A549 (cell line): ENCODE results near the gene LINC00305. TPM values are rescaled to one million over a fixed set of nuclear protein-coding genes. Genes with fewer than 3 reads are reported as not detected.

Experiments used
- ATAC-seq, 2 experiments: fragments of 200-7000 bp in 1 of 2; fragments of >200 bp in 1 of 2; cut with Nextera tagmentation in 1 of 2; cut with Tn5 transposase in 1 of 2; 3 replicates each; pipeline versions ENCODE4 v1.8.0 to v1.9.1; 2018 to 2020; ENCODE audit warnings: mild to moderate bottlenecking in 1 of 2, moderate library complexity in 1 of 2
- CTCF ChIA-PET: fragments of 300-600 bp; sonication (Branson Sonifier 250); formaldehyde crosslinking; extraction: SDS; loops from one replicate; lab custom pipeline; 2021; ENCODE audit warnings: antibody characterized with exemption, inconsistent platforms; lab: Yijun Ruan, JAX
- POLR2A ChIA-PET: fragments of 350-600 bp; formaldehyde crosslinking; extraction: SDS; loops from one replicate; lab custom pipeline; 2021; ENCODE audit warnings: antibody characterized with exemption, inconsistent platforms; lab: Yijun Ruan, JAX
- DNase-seq, 2 experiments: peaks; one replicate each; pipeline versions ENCODE4 v3.0.0 to v3.0.0-alpha.2; 2011 to 2016; ENCODE audit warnings: low read depth in 1 of 2, low spot score in 1 of 2
- FAIRE-seq: peaks from 2 replicates; lab custom pipeline; 2011; peaks lifted over from hg19 to GRCh38; lab: Jason Lieb, UNC
- H3K27ac ChIP-seq, 2 experiments: fragments of >200 bp; sonication (Bioruptor Twin); formaldehyde crosslinking; 3 replicates each; pipeline ENCODE4 v1.5.1; 2016 to 2017
- H3K4me1 ChIP-seq: fragments of >200 bp; sonication (Bioruptor Twin); formaldehyde crosslinking; 3 replicates; pipeline ENCODE4 v1.6.1; 2016
- H3K4me2 ChIP-seq: fragments of >200 bp; sonication (Bioruptor Twin); formaldehyde crosslinking; 3 replicates; pipeline ENCODE4 v1.6.1; 2016
- H3K4me3 ChIP-seq: fragments of >200 bp; sonication (Bioruptor Twin); formaldehyde crosslinking; 3 replicates; pipeline ENCODE4 v1.5.1; 2016
- H3K9me3 ChIP-seq: fragments of >200 bp; sonication (Bioruptor Twin); formaldehyde crosslinking; 3 replicates; pipeline ENCODE4 v1.6.1; 2016
- CBX8 ChIP-seq: fragments of 200-600 bp; sonication (generic); IDR thresholded peaks from 2 replicates; pipeline ENCODE4 v1.6.1; 2016
- CEBPB ChIP-seq, 2 experiments: fragments of >200 bp in 1 of 2; sonication (Bioruptor Twin) in 1 of 2; formaldehyde crosslinking in 1 of 2; IDR thresholded peaks; 2 replicates each; pipeline ENCODE4 v1.6.1; 2012 to 2016
- CHD2 ChIP-seq: fragments of 150-350 bp; IDR thresholded peaks from 2 replicates; pipeline ENCODE4 v1.6.1; 2014; ENCODE audit warnings: low read length; ENCODE audit not compliant: partially characterized antibody
- CHD4 ChIP-seq: fragments of 200-600 bp; sonication (generic); IDR thresholded peaks from 2 replicates; pipeline ENCODE4 v1.6.1; 2016; ENCODE audit warnings: antibody characterized with exemption, mild to moderate bottlenecking, borderline replicate concordance
- CTCF ChIP-seq: fragments of >200 bp; sonication (Bioruptor Twin); formaldehyde crosslinking; IDR thresholded peaks from 3 replicates; pipeline ENCODE4 v1.5.1; 2016
- EHF ChIP-seq: fragments of 250-450 bp; sonication (Bioruptor Pico); IDR thresholded peaks from 2 replicates; pipeline ENCODE4 v1.5.0; 2020; ENCODE audit warnings: mild to moderate bottlenecking
- EP300 ChIP-seq, 2 experiments: fragments of >200 bp; sonication (Bioruptor Twin); formaldehyde crosslinking; IDR thresholded peaks; 2 replicates in 1 of 2; 3 replicates in 1 of 2; pipeline ENCODE4 v1.6.1; 2016 to 2017
- FOSB ChIP-seq: fragments of 250-450 bp; sonication (Bioruptor Pico); IDR thresholded peaks from 2 replicates; pipeline ENCODE4 v1.5.0; 2020; ENCODE audit warnings: mild to moderate bottlenecking, moderate library complexity
- FOSL2 ChIP-seq, 2 experiments: fragments of 450-650 bp in 1 of 2; fragments of >200 bp in 1 of 2; sonication (Bioruptor Twin) in 1 of 2; formaldehyde crosslinking; IDR thresholded peaks; 2 replicates each; pipeline versions ENCODE4 v1.5.0 to v1.6.1; 2016 to 2020; ENCODE audit warnings: mild to moderate bottlenecking in 1 of 2, moderate library complexity in 1 of 2
- HES2 ChIP-seq: fragments of >200 bp; sonication (Bioruptor Twin); formaldehyde crosslinking; IDR thresholded peaks from 2 replicates; pipeline ENCODE4 v1.6.1; 2016
- HEYL ChIP-seq: fragments of 250-450 bp; sonication (Bioruptor Pico); IDR thresholded peaks from 2 replicates; pipeline ENCODE4 v1.8.0; 2021; ENCODE audit warnings: mild to moderate bottlenecking, moderate library complexity
- HOXB13 ChIP-seq: fragments of 250-450 bp; sonication (Bioruptor Pico); IDR thresholded peaks from 2 replicates; pipeline ENCODE4 v1.5.0; 2020; ENCODE audit warnings: low read depth, mild to moderate bottlenecking, moderate library complexity
- JUNB ChIP-seq: fragments of >200 bp; sonication (Bioruptor Twin); formaldehyde crosslinking; IDR thresholded peaks from 2 replicates; pipeline ENCODE4 v1.6.1; 2016
- KDM5A ChIP-seq: fragments of 200-600 bp; sonication (generic); IDR thresholded peaks from 2 replicates; pipeline ENCODE4 v1.6.1; 2016; ENCODE audit warnings: antibody characterized with exemption, mild to moderate bottlenecking
- MAZ ChIP-seq: fragments of 150-350 bp; IDR thresholded peaks from 2 replicates; pipeline ENCODE4 v1.6.1; 2014; ENCODE audit warnings: antibody characterized with exemption, low read depth, low read length, borderline replicate concordance
- NFE2L2 ChIP-seq: fragments of 150-350 bp; conservative IDR thresholded peaks from 2 replicates; pipeline ENCODE4 v1.6.1; 2014; ENCODE audit warnings: low read length
- NR3C1 ChIP-seq: fragments of >200 bp; sonication (Bioruptor Twin); formaldehyde crosslinking; IDR thresholded peaks from 3 replicates; pipeline ENCODE4 v1.6.1; 2017
- PBX3 ChIP-seq: IDR thresholded peaks from 2 replicates; pipeline ENCODE4 v1.6.1; 2012
- POLR2A ChIP-seq: IDR thresholded peaks from 2 replicates; pipeline ENCODE4 v1.6.1; 2012; ENCODE audit warnings: mild to moderate bottlenecking, low read length
- POLR2AphosphoS2 ChIP-seq: conservative IDR thresholded peaks from 2 replicates; pipeline ENCODE4 v1.6.1; 2012; ENCODE audit warnings: low read length, improper control_type of control experiment, inconsistent platforms
- RAD21 ChIP-seq, 2 experiments: fragments of >200 bp in 1 of 2; sonication (Bioruptor Twin) in 1 of 2; formaldehyde crosslinking in 1 of 2; IDR thresholded peaks in 1 of 2; conservative IDR thresholded peaks in 1 of 2; 2 replicates in 1 of 2; 3 replicates in 1 of 2; pipeline ENCODE4 v1.6.1; 2012 to 2018; ENCODE audit warnings: inconsistent platforms in 1 of 2
- RCOR1 ChIP-seq: fragments of 150-350 bp; IDR thresholded peaks from 2 replicates; pipeline ENCODE4 v1.6.1; 2014; ENCODE audit warnings: antibody characterized with exemption, low read length, low read depth
- REST ChIP-seq: fragments of 200-600 bp; sonication (generic); IDR thresholded peaks from 2 replicates; pipeline ENCODE4 v1.6.1; 2016; ENCODE audit warnings: antibody characterized with exemption, mild to moderate bottlenecking, moderate library complexity
- RFX5 ChIP-seq: fragments of 450-650 bp; IDR thresholded peaks from 2 replicates; pipeline ENCODE4 v1.7.1; 2014; ENCODE audit warnings: antibody characterized with exemption, mild to moderate bottlenecking, moderate library complexity
- RNF2 ChIP-seq: fragments of 200-600 bp; sonication (generic); IDR thresholded peaks from 2 replicates; pipeline ENCODE4 v1.6.1; 2016; ENCODE audit warnings: low read depth, mild to moderate bottlenecking, antibody characterized with exemption, moderate library complexity, borderline replicate concordance
- SMC3 ChIP-seq: fragments of >200 bp; sonication (Bioruptor Twin); formaldehyde crosslinking; IDR thresholded peaks from 3 replicates; pipeline ENCODE4 v1.6.1; 2018; ENCODE audit warnings: inconsistent platforms
- SREBF2 ChIP-seq: fragments of 450-650 bp; IDR thresholded peaks from 2 replicates; pipeline ENCODE4 v1.6.1; 2014; ENCODE audit warnings: mild to moderate bottlenecking, moderate library complexity
- TP53 ChIP-seq: fragments of 250-450 bp; sonication (Bioruptor Pico); IDR thresholded peaks from 2 replicates; pipeline ENCODE4 v1.5.0; 2021; ENCODE audit warnings: mild to moderate bottlenecking, moderate library complexity
- USF2 ChIP-seq: fragments of 450-650 bp; IDR thresholded peaks from 2 replicates; pipeline ENCODE4 v1.6.1; 2014; ENCODE audit warnings: antibody characterized with exemption
- WGBS: methylation state at CpG from one replicate; pipeline ENCODE4 v1.1.6; 2017; ENCODE audit errors: missing lambda C conversion rate; 5-methylcytosine and 5-hydroxymethylcytosine counted together
- polyA plus RNA-seq, 4 experiments: library from polyadenylated mRNA; depleted of rRNA in 3 of 4; stranded (reverse); fragments of >200 nt; fragmentation: RNase III in 1 of 4; extraction: RNeasy Plus Mini Kit Qiagen cat#74134 plus additional on column Dnase treatment in 1 of 4; gene quantifications; 2 replicates in 3 of 4; 3 replicates in 1 of 4; pipeline ENCODE4 v1.2.3, GENCODE V29; 2011 to 2017

LINC00305 gene
- polyA plus RNA-seq, 2 of the 4 experiments (the other 2 are of a cell fraction) = not detected

- ChIA-PET CTCF (no interaction called here), POLR2A (no interaction called here)
- DNase-seq (no peak), ATAC-seq (no peak), FAIRE-seq (no peak)
- no peak overlapping the region for H3K4me2 ChIP-seq
- no peak overlapping the region for H3K27ac ChIP-seq
- H3K4me3 ChIP-seq = no peak overlapping the region
- WGBS = 6% methylated on average over 1 of the region's 1 CpG
- no peaks in the 10 kb centered on the region for H3K9me3 ChIP-seq
- TF ChIP-seq NR3C1 (no peak), USF2 (no peak), SREBF2 (no peak), CTCF (no peak), POLR2AphosphoS2 (no peak), POLR2A (no peak), TP53 (CRISPR knock-in tag) (no peak), REST (no peak), RNF2 (no peak), EHF (CRISPR knock-in tag) (no peak), SMC3 (no peak), CHD4 (no peak), RCOR1 (no peak), CBX8 (no peak), CHD2 (no peak), HEYL (CRISPR knock-in tag) (no peak), EP300 (IDR thresholded peaks at IDR 0.05) (no peak)
- no peaks in the 10 kb centered on the region for H3K4me1 ChIP-seq
Observed at GRCh38 chr18:64083916-64084315, 65.0 kb downstream of the LINC00305 start.

- Histone ChIP-seq H3K4me1 (no peaks in the 10 kb centered on the region), H3K27ac (no peak overlapping the region), H3K4me3 (no peak overlapping the region), H3K9me3 (no peaks in the 10 kb centered on the region), H3K4me2 (no peak overlapping the region)
- no peak for ATAC-seq
- DNase-seq = no peak
- FAIRE-seq = no peak
- CTCF ChIA-PET = no interaction called here
- POLR2A ChIA-PET = no interaction called here
- TF ChIP-seq FOSB (no peak), CHD4 (no peak), CEBPB (IDR thresholded peaks at IDR 0.05) (no peak), POLR2A (no peak), HES2 (no peak), PBX3 (no peak), EHF (CRISPR knock-in tag) (no peak), REST (no peak), NFE2L2 (no peak), JUNB (no peak), KDM5A (no peak), MAZ (no peak), RAD21 (conservative IDR thresholded peaks at IDR 0.05 in 1 of 2, IDR thresholded peaks at IDR 0.05 in 1 of 2) (no peak), FOSL2 (IDR thresholded peaks at IDR 0.05) (no peak), FOSL2 (CRISPR knock-in tag; IDR thresholded peaks at IDR 0.05) (no peak), HOXB13 (CRISPR knock-in tag) (no peak), RFX5 (no peak), HEYL (CRISPR knock-in tag) (no peak)
Observed at GRCh38 chr18:64082513-64082912, 66.4 kb downstream of the LINC00305 start.
